C4-2B (cell line): Measurements from ENCODE around the gene TXNRD1.

ENCODE experiments used
- H3K27ac ChIP-seq: fragments of 450-650 bp; 2 replicates; pipeline ENCODE4 v1.5.1; 2017
- ZFX ChIP-seq: fragments of 450-650 bp; IDR thresholded peaks from 2 replicates; pipeline ENCODE4 v1.6.1; 2017
- TF ChIP-seq, protein P1 (sequence below): fragments of 450-650 bp; conservative IDR thresholded peaks from 2 replicates; pipeline ENCODE4 v1.5.1; 2017; ENCODE audit warnings: mild to moderate bottlenecking

TXNRD1 gene

DNA sequence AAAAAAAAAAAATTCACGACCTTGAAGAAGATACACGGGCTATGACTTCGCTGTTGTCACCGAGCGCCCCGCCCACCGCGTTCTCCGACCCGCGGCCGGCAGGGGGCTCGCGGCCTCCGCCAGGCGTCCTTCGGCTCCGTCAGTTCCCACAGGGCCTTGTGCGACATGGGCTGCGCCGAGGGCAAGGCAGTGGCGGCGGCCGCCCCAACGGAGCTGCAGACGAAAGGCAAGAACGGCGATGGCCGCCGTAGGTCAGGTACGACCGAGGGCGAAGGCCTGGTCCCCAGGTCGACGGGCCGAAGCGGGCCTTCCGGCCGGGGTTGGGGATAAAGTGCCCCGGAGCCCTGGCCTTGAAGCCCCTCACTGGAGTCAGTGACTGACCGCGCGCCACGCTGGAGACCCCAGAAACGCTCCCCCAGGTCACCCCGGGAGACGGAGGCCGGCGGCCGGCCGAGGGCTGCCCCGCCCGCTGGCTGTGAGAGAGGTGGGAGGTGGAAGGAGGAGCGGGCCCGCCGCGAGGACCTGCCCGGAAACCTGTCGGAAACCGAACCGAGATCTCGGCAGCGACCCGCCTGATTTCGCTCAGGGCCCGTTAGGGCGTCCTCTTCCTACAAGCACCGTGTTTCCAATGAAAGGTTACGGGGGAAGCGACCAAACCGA lies at the start of gene TXNRD1:
TSS of gene TXNRD1 (plus strand) at position 142 of the 660 bp plus-strand sequence. CDS start at position 166, 24 bp downstream.
- no peak for TF ChIP-seq ZFX
- TF ChIP-seq, protein P1, sequence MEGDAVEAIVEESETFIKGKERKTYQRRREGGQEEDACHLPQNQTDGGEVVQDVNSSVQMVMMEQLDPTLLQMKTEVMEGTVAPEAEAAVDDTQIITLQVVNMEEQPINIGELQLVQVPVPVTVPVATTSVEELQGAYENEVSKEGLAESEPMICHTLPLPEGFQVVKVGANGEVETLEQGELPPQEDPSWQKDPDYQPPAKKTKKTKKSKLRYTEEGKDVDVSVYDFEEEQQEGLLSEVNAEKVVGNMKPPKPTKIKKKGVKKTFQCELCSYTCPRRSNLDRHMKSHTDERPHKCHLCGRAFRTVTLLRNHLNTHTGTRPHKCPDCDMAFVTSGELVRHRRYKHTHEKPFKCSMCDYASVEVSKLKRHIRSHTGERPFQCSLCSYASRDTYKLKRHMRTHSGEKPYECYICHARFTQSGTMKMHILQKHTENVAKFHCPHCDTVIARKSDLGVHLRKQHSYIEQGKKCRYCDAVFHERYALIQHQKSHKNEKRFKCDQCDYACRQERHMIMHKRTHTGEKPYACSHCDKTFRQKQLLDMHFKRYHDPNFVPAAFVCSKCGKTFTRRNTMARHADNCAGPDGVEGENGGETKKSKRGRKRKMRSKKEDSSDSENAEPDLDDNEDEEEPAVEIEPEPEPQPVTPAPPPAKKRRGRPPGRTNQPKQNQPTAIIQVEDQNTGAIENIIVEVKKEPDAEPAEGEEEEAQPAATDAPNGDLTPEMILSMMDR, result no peak
- H3K27ac ChIP-seq, result peak within 1 kb of the TSS; percentile 93

DNA sequence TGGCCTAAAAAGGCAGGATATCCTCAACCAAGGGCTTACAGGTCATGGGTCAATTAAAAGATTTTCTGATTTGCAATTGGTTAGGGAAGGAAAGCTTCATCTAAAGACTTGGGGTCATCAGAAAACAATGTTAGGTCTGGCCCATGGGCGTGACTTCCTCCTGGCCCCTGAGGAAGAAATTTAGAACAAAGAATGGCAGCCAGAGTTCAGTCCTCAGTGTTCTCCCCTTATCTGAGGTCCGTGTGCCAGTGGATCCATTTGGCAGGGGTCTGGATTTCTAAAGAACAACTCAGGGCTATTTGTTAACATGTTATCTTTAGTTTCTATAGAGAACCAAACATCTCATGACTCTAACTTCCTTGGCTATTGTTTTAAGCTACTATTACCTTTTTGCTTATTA lies 49.8 kb upstream of the TXNRD1 start:
- no peak overlapping the region for H3K27ac ChIP-seq
- TF ChIP-seq ZFX, result no peak
- TF ChIP-seq, protein P1, result no peak

DNA sequence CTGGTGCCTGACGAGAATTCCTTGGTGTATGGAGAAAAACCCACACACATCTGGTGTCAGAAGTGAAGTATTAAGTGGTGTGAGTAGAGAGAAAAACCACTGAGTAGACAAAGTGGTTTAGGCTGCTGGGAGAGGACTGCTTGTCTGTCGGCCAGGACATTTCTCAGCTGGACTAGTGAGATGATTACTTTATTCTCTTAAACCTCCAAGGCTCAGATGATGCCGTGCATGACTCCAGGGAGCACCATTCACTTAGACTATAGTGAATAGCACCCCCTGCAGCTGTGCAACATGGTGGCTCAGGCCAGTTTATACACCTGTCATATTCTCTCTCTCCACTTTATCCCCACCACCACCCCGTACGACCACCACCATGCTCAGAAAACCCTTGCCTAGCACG lies 49.1 kb upstream of the TXNRD1 start:
- no peak overlapping the region for H3K27ac ChIP-seq
- no peak for TF ChIP-seq ZFX
- TF ChIP-seq, protein P1, result no peak

DNA sequence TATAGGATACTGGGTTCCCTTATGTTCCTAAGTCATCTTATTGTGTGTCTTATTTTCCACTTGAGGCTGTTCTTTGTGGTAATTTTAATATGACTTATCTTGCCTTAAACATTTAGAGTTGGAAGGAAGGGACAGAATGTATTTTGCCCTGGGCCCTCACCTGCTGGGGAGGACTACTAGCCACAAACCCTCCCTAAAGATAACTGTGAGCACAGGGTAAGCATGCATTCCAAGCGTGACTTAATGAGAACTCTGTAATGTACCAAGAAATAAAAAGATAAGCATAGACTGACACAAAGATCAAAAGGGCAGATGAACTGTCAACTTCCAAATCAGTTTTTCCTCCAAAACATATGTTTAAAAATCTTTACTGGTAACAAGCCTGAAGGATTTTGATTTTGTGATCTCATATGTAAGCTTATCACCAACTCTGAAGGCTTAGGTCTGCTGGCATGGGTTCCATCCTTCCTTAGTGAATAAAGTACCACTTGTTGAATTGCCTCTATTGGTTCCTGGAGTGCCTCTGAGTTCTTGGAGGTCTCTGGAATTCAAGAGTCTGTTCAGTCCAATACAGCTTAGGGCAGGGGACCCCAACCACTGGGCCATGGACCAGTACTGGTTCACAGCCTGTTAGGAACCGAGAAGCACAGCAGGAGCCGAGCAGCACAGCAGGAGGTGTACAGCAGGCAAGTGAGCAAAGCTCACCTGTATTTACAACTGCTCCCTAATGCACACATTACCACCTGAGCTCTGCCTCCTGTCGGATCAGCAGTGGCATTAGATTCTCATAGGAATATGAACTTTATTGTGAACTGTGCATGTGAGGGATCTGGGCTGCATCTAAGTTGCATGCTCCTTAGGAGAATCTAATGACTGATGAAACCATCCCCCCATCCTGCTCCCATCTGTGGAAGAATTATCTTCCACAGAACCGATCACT lies 47.8 kb upstream of the TXNRD1 start:
- no peak for TF ChIP-seq ZFX
- TF ChIP-seq, protein P1, result no peak

DNA sequence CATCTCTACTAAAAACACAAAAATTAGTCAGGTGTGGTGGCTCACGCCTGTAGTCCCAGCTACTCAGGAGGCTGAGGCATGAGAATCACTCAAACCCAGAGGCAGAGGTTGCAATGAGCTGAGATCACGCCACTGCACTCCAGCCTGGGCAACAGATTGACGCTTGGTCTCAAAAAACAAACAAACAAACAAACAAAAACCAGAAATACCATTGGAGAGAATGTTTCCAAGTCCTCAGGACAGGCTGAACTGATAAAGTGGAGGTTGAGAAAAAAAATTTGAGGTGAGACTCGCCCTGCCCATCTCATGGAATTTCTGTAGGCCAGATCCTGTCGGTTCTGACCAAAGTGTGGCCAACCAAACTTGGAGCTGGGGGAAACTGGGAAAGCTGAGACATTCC lies 47.0 kb upstream of the TXNRD1 start:
- TF ChIP-seq ZFX, result no peak
- TF ChIP-seq, protein P1, result no peak
- H3K27ac ChIP-seq, result no peak overlapping the region

More for the DNA sequence above, 47.8 kb upstream of the TXNRD1 start:
- H3K27ac ChIP-seq, result no peak overlapping the region

GRCh38 chr12:104171785-104172569 lies 43.6 kb upstream of the TXNRD1 start:
- no peak overlapping the region for H3K27ac ChIP-seq
- TF ChIP-seq, protein P1, result no peak
- no peak for TF ChIP-seq ZFX
